RWPE1 (cell line): ENCODE results near the gene POC5.

Source experiments
- CTCF ChIA-PET: fragments of 350-600 bp; sonication (Branson Sonifier 250); formaldehyde crosslinking; extraction: SDS; loops from one replicate; lab custom pipeline; 2021; lab: Yijun Ruan, JAX
- POLR2A ChIA-PET: fragments of 400-600 bp; formaldehyde crosslinking; extraction: SDS; loops from one replicate; lab custom pipeline; 2020; ENCODE audit warnings: antibody characterized with exemption; ENCODE audit not compliant: low non-redundant PET; lab: Yijun Ruan, JAX
- DNase-seq: peaks from one replicate; pipeline ENCODE4 v3.0.0; 2012; ENCODE audit warnings: low spot score
- H3K27ac ChIP-seq: fragments of 450-650 bp; 2 replicates; pipeline ENCODE4 v1.5.1; 2017
- TF ChIP-seq, protein P1 (sequence below): fragments of 450-650 bp; conservative IDR thresholded peaks from 2 replicates; pipeline ENCODE4 v1.5.1; 2017; ENCODE audit warnings: low read depth, mild to moderate bottlenecking

The POC5 gene

DNA sequence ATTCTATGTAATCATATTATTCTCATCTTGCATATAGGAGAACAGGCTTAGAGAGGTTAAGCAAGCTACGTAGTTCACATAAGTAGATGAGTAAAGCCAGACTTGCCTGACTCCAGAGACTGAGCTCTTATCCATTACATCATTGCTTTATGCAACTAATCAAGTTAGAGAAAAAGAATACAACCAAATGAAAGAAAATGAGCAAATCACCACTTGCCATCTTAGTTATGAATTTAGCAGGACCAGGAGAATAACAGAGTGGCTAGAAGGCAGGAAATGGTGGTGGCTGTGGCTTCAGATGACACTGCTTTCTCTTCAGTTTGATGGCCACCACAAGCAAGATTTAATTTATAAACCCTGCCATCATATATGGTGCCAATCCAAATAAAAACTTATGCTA lies 26.6 kb downstream of the POC5 start:
- ChIA-PET CTCF (interaction anchor here (0.7 kb wide), 1 partner anchor 845 kb away, joined by 3 read pairs; no protein-coding TSS in a partner anchor), POLR2A (no interaction called here)
- no peak overlapping the region for H3K27ac ChIP-seq
- TF ChIP-seq, protein P1, sequence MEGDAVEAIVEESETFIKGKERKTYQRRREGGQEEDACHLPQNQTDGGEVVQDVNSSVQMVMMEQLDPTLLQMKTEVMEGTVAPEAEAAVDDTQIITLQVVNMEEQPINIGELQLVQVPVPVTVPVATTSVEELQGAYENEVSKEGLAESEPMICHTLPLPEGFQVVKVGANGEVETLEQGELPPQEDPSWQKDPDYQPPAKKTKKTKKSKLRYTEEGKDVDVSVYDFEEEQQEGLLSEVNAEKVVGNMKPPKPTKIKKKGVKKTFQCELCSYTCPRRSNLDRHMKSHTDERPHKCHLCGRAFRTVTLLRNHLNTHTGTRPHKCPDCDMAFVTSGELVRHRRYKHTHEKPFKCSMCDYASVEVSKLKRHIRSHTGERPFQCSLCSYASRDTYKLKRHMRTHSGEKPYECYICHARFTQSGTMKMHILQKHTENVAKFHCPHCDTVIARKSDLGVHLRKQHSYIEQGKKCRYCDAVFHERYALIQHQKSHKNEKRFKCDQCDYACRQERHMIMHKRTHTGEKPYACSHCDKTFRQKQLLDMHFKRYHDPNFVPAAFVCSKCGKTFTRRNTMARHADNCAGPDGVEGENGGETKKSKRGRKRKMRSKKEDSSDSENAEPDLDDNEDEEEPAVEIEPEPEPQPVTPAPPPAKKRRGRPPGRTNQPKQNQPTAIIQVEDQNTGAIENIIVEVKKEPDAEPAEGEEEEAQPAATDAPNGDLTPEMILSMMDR, result no peak
- no peak for DNase-seq

DNA sequence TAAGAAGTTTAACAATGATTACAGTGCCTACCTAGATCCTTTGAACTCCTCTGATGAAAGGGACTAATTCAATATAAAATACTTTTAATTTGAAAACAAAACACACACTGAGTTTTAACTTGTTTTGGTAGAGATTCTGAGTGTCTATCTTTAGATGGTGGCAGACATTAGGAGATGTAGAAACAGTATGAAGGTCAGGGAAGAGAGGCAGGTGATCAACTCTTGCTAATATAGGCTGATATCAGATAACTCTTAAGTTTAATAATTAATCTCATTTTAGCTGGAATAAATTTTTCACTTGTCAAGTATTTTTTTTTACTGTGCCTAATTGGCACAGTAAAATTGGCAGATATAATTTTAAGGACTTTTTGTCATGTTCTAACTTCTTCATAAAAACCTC lies 30.8 kb downstream of the POC5 start:
- CTCF ChIA-PET, result interaction anchor here (0.7 kb wide), 1 partner anchor 22 kb away, joined by 4 read pairs; no protein-coding TSS in a partner anchor
- no peak for DNase-seq
- POLR2A ChIA-PET, result no interaction called here
- TF ChIP-seq, protein P1, result no peak
- H3K27ac ChIP-seq, result no peak overlapping the region

DNA sequence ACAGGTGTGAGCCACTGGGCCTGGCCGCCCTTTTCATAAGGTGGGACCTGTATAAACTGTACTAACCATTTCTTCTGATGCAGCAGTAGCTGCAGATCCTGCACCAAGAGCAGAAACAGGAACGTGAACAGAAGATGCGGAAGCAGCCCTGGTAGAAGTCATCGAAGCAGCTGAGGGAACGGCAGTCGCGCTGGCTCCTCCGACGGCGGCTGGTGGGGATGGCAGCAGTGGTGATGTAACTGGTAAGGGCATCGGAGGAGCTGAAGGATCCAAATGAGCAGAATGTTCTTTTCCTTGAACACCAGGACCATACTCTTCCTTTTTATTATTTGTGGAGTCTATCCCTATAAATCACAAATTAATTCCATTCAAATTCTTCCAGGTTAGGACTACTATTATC lies 32.1 kb downstream of the POC5 start:
- POLR2A ChIA-PET, result no interaction called here
- CTCF ChIA-PET, result interaction anchor here (0.7 kb wide), 2 partner anchors 23 to 1764 kb away, joined by 3 read pairs; no protein-coding TSS in a partner anchor
- no peak for DNase-seq
- TF ChIP-seq, protein P1, result no peak
- H3K27ac ChIP-seq, result no peak overlapping the region

DNA sequence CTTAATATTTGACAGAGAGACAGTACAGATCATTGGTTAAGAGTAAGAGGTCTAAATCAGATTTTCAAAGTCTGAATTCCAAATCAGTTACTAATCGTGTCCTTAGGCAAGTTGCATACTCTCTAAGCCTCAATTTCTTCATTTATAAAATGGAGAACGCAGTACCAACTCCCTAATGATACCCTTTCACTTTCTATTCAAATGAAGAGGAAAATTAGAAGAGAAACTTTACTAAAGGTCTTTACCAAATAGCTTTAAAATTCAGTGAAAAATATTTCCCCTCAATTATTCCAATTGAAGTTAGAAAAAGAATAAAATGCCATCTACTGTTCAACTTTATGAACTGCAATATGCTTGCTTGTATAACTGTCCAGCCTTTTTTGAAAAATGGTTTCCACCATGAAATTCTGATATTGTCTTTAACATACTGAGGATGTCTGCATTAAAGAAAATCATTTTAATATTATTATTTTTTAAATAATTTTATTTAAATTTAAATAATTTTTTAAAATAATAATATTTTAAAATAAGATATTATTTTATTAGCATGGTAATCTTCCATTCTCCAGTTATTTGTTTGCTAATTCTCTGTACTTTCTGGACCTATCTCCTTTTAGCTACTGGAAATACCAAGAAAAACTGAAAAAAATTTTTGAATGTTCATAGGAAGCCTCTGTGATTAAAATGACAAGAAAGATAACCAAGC lies 36.0 kb downstream of the POC5 start:
- TF ChIP-seq, protein P1, result peak; percentile 77
- CTCF ChIA-PET, result interaction anchor here (0.6 to 0.9 kb wide), 9 partner anchors 13 to 415 kb away, joined by 3 to 5 read pairs (median 4); partner anchors contain the start of gene POC5
- POLR2A ChIA-PET, result no interaction called here
- H3K27ac ChIP-seq, result no peak overlapping the region
- DNase-seq, result peak; percentile 34

DNA sequence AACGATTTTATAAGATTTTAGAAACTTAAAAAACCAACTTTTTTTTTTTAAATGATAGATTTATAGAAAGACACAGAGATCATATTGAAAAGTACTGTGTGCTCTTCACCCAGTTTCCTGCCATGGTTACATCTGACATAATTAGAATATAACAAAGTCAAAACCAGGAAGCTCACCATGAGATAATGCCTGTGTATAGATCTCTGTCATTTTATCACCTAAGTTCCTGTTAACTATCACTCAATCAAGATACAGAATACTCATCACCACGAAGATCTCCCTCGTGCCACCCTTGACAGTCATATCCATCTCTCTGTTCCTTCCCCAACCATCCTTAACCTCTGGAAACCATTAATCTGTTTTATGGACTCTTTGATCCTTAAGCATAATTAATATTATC lies 39.1 kb downstream of the POC5 start:
- DNase-seq, result no peak

DNA sequence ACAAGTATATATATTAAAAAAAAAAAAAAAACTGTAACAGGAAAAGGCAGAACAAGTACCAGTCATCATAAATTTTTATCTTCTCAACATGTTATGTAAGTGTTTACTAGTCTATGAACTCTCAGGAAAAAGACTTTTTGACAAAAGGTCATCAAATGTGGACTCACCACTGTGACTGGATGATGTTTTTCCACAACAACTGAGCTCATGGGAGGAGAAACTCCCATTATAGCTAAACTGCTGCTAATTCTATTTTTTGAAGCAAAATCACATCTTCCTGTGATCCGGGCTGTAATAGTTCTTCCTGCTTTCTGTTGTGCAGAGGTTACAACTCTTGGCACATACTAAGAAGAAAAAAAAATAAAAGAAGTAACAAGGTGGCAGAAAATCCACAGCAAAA lies 39.6 kb downstream of the POC5 start:
- CTCF ChIA-PET, result no interaction called here
- no peak for DNase-seq
- POLR2A ChIA-PET, result no interaction called here
- TF ChIP-seq, protein P1, result no peak
- H3K27ac ChIP-seq, result no peak overlapping the region

More for the DNA sequence above, 39.1 kb downstream of the POC5 start:
- TF ChIP-seq, protein P1, result no peak
- H3K27ac ChIP-seq, result no peak overlapping the region
- ChIA-PET POLR2A (no interaction called here), CTCF (interaction anchor here (0.7 kb wide), 1 partner anchor 15 kb away, joined by 3 read pairs; no protein-coding TSS in a partner anchor)
